ENCODE data around the gene RUNX2.

GRCh38 chr6:45474376-45474775 lies 146.2 kb downstream of the RUNX2 start:
- no peak for TF ChIP-seq CTCF (conservative IDR thresholded peaks at IDR 0.05; ENCODE audit: low read depth in 2 of 2)
- TF ChIP-seq POLR2AphosphoS5 (IDR thresholded peaks at IDR 0.05; ENCODE audit: low read depth) = no peak
- no peak for TF ChIP-seq EZH2 (IDR thresholded peaks at IDR 0.05; ENCODE audit: low read depth, unreplicated experiment)
- no peak for TF ChIP-seq REST (IDR thresholded peaks at IDR 0.05; ENCODE audit: unreplicated experiment)
- TF ChIP-seq JUNB (IDR thresholded peaks at IDR 0.05; ENCODE audit: unreplicated experiment) = no peak
- TF ChIP-seq EZH2phosphoT487 (IDR thresholded peaks at IDR 0.05; ENCODE audit: unreplicated experiment) = no peak
- TF ChIP-seq ZNF114 (CRISPR knock-in tag; IDR thresholded peaks at IDR 0.05) = no peak
- TF ChIP-seq CREB1 (CRISPR knock-in tag; IDR thresholded peaks at IDR 0.05; ENCODE audit: low read depth) = no peak
- TF ChIP-seq STAT1 (IDR thresholded peaks at IDR 0.05; ENCODE audit: unreplicated experiment) = no peak
- no peak for TF ChIP-seq ZNF462 (CRISPR knock-in tag; IDR thresholded peaks at IDR 0.05)
- TF ChIP-seq ZNF331 (CRISPR knock-in tag; IDR thresholded peaks at IDR 0.05; ENCODE audit: low read depth) = no peak
- no peak for TF ChIP-seq ETS1 (IDR thresholded peaks at IDR 0.05)
- TF ChIP-seq NANOG (IDR thresholded peaks at IDR 0.05; ENCODE audit: borderline replicate concordance) = no peak
